Spleen (tissue), 7 donors: ENCODE data around the gene TRAFD1.

Experiments used
- POLR2A ChIP-seq, 3 donors: fragments of 450-650 bp; IDR thresholded peaks; one replicate each; pipeline ENCODE4 v1.5.1; 2017; ENCODE audit warnings: antibody characterized with exemption in 3 of 3, mild to moderate bottlenecking in 1 of 3
- TF ChIP-seq, protein P1 (sequence below), 11 experiments: fragments of 200-600 bp in 7 of 11; fragments of 450-650 bp in 4 of 11; sonication (generic) in 4 of 11; IDR thresholded peaks in 8 of 11; conservative IDR thresholded peaks in 3 of 11; 1 replicate in 7 of 11; 2 replicates in 4 of 11; pipeline versions ENCODE4 v1.4.0 to v1.8.0; 2016 to 2021; ENCODE audit warnings: antibody characterized with exemption in 11 of 11, inconsistent platforms in 4 of 11, mild to moderate bottlenecking in 1 of 11
- donor health status: DM: no; HTN: no; CAD: no; lungs with moderate emphysema.
- donor health status: DM: no; HTN: no; CAD: no.
- donor health status: DM: no; HTN: no; CAD: no.

DNA sequence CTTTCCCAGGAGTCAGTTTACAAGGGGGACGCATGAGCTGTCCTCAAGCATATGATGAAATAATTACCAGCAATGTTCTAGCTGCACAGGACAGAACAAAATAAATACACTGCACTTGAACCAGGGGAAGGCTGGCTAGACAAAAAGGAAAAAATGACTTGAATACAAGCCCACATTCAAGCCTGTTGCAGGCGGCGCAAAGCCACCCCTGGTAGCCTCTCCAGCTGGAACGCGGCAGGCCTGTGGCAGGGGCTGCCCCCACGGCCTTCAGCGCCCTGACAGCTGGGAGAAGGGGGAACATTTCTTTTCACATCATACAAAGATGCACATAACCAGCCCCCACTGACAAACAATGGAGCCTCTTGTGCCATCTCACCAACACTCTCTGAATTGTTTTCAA, 57.1 kb downstream of the TRAFD1 start:
- TF ChIP-seq, protein P1, sequence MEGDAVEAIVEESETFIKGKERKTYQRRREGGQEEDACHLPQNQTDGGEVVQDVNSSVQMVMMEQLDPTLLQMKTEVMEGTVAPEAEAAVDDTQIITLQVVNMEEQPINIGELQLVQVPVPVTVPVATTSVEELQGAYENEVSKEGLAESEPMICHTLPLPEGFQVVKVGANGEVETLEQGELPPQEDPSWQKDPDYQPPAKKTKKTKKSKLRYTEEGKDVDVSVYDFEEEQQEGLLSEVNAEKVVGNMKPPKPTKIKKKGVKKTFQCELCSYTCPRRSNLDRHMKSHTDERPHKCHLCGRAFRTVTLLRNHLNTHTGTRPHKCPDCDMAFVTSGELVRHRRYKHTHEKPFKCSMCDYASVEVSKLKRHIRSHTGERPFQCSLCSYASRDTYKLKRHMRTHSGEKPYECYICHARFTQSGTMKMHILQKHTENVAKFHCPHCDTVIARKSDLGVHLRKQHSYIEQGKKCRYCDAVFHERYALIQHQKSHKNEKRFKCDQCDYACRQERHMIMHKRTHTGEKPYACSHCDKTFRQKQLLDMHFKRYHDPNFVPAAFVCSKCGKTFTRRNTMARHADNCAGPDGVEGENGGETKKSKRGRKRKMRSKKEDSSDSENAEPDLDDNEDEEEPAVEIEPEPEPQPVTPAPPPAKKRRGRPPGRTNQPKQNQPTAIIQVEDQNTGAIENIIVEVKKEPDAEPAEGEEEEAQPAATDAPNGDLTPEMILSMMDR (IDR thresholded peaks at IDR 0.05 in 8 of 11, conservative IDR thresholded peaks at IDR 0.05 in 3 of 11) = no peak
- no peak for TF ChIP-seq POLR2A (IDR thresholded peaks at IDR 0.05)
